H9 (cell line): ENCODE measurements around the gene MLKL. TPM values are rescaled to one million over a fixed set of nuclear protein-coding genes. Genes with fewer than 3 reads are reported as not detected.
"Not testable (repeated sequence)": the region's sequence is repeated elsewhere in the genome, so short reads cannot be mapped to it uniquely, and the experiment has no call there.

Experiments
- DNase-seq: peaks from one replicate; pipeline ENCODE4 v3.0.0-alpha.2; 2017
- H2AFZ ChIP-seq: one replicate; pipeline ENCODE4 v1.6.1; 2013; ENCODE audit warnings: mild to moderate bottlenecking, low read length, control low read depth, moderate library complexity
- H2AK5ac ChIP-seq: 2 replicates; pipeline ENCODE4 v1.6.1; 2013; ENCODE audit warnings: low read length, control low read depth, mixed read lengths; ENCODE audit not compliant: insufficient read length
- H2BK120ac ChIP-seq: one replicate; pipeline ENCODE4 v1.6.1; 2013; ENCODE audit warnings: low read depth, mild to moderate bottlenecking, low read length, control low read depth, inconsistent platforms; ENCODE audit not compliant: poor library complexity, severe bottlenecking
- H2BK12ac ChIP-seq: 2 replicates; pipeline ENCODE4 v1.6.1; 2013; ENCODE audit warnings: low read length, control low read depth, mixed read lengths, low read depth; ENCODE audit not compliant: insufficient read length
- H2BK15ac ChIP-seq: 2 replicates; pipeline ENCODE4 v1.6.1; 2013; ENCODE audit warnings: low read depth, low read length, control low read depth
- H2BK20ac ChIP-seq: one replicate; pipeline ENCODE4 v1.6.1; 2013; ENCODE audit warnings: low read depth, mild to moderate bottlenecking, low read length, control low read depth, inconsistent platforms; ENCODE audit not compliant: poor library complexity, severe bottlenecking
- H2BK5ac ChIP-seq: 2 replicates; pipeline ENCODE4 v1.6.1; 2013; ENCODE audit warnings: low read length, control low read depth, mixed read lengths; ENCODE audit not compliant: insufficient read length
- H3K14ac ChIP-seq: 2 replicates; pipeline ENCODE4 v1.6.1; 2013; ENCODE audit warnings: low read length, control low read depth; ENCODE audit not compliant: insufficient read depth
- H3K18ac ChIP-seq: 2 replicates; pipeline ENCODE4 v1.6.1; 2013; ENCODE audit warnings: low read depth, mild to moderate bottlenecking, mixed read lengths, low read length, control low read depth; ENCODE audit not compliant: insufficient read length
- H3K23ac ChIP-seq: 2 replicates; pipeline ENCODE4 v1.6.1; 2013; ENCODE audit warnings: low read length, control low read depth, mixed read lengths, low read depth; ENCODE audit not compliant: insufficient read length
- H3K23me2 ChIP-seq: 2 replicates; pipeline ENCODE4 v1.6.1; 2013; ENCODE audit warnings: low read depth, mild to moderate bottlenecking, mixed read lengths, low read length, control low read depth; ENCODE audit not compliant: insufficient read length, poor library complexity, severe bottlenecking
- H3K27ac ChIP-seq: 2 replicates; pipeline ENCODE4 v1.5.1; 2013; ENCODE audit warnings: low read length, control low read depth, mixed read lengths, low read depth; ENCODE audit not compliant: insufficient read length
- H3K27me3 ChIP-seq: 2 replicates; pipeline ENCODE4 v1.6.1; 2013; ENCODE audit warnings: low read length, control low read depth, inconsistent platforms; ENCODE audit not compliant: insufficient read depth
- H3K4ac ChIP-seq: 2 replicates; pipeline ENCODE4 v1.6.1; 2013; ENCODE audit warnings: low read depth, mild to moderate bottlenecking, control low read depth, inconsistent platforms, low read length, moderate library complexity
- H3K4me1 ChIP-seq: 2 replicates; pipeline ENCODE4 v1.6.1; 2013; ENCODE audit warnings: low read length, control low read depth, inconsistent platforms; ENCODE audit not compliant: insufficient read depth
- H3K4me2 ChIP-seq: 2 replicates; pipeline ENCODE4 v1.6.1; 2013; ENCODE audit warnings: low read length, control low read depth, mixed read lengths; ENCODE audit not compliant: insufficient read length, insufficient read depth
- H3K56ac ChIP-seq: 2 replicates; pipeline ENCODE4 v1.6.1; 2013; ENCODE audit warnings: low read depth, mild to moderate bottlenecking, mixed read lengths, low read length, control low read depth; ENCODE audit not compliant: insufficient read length
- H3K79me1 ChIP-seq: 2 replicates; pipeline ENCODE4 v1.6.1; 2013; ENCODE audit warnings: low read depth, mild to moderate bottlenecking, moderate library complexity, low read length, control low read depth, inconsistent platforms; ENCODE audit not compliant: insufficient read depth, poor library complexity, severe bottlenecking
- H3K79me2 ChIP-seq: 2 replicates; pipeline ENCODE4 v1.6.1; 2013; ENCODE audit warnings: low read length, control low read depth, inconsistent platforms; ENCODE audit not compliant: insufficient read depth
- H3K9ac ChIP-seq: 2 replicates; pipeline ENCODE4 v1.6.1; 2013; ENCODE audit warnings: low read length, control low read depth, mixed read lengths; ENCODE audit not compliant: insufficient read length; ENCODE audit errors: extremely low read depth
- H3K9me3 ChIP-seq: one replicate; pipeline ENCODE4 v1.6.1; 2013; ENCODE audit warnings: low read depth, low read length, inconsistent platforms; ENCODE audit not compliant: control insufficient read depth
- H3T11ph ChIP-seq: one replicate; pipeline ENCODE4 v1.6.1; 2013; ENCODE audit warnings: mild to moderate bottlenecking, low read length, control low read depth, inconsistent platforms
- H4K20me1 ChIP-seq: one replicate; pipeline ENCODE4 v1.6.1; 2013; ENCODE audit not compliant: control insufficient read depth, insufficient read length, insufficient read depth
- H4K5ac ChIP-seq: 2 replicates; pipeline ENCODE4 v1.6.1; 2013; ENCODE audit warnings: low read depth, mild to moderate bottlenecking, mixed read lengths, low read length, control low read depth; ENCODE audit not compliant: insufficient read length
- H4K8ac ChIP-seq: replicated peaks from 2 replicates; pipeline ENCODE4 v1.6.1; 2013; ENCODE audit warnings: low read length, control low read depth, mixed read lengths, low read depth; ENCODE audit not compliant: insufficient read length
- H4K91ac ChIP-seq: 2 replicates; pipeline ENCODE4 v1.6.1; 2013; ENCODE audit warnings: low read depth, mild to moderate bottlenecking, moderate library complexity, mixed read lengths, low read length, control low read depth; ENCODE audit not compliant: insufficient read length
- H3K27ac Mint-ChIP-seq, 3 experiments: 2 replicates in 2 of 3; 3 replicates in 1 of 3; pipeline ENCODE4 v1.8.0; 2020 to 2021; ENCODE audit warnings: mixed read lengths in 3 of 3, mild to moderate bottlenecking in 1 of 3, moderate library complexity in 1 of 3
- H3K27me3 Mint-ChIP-seq: 2 replicates; pipeline ENCODE4 v1.8.0; 2021; ENCODE audit warnings: low read depth, mild to moderate bottlenecking, moderate library complexity, mixed read lengths
- H3K36me3 Mint-ChIP-seq, 3 experiments: 2 replicates in 2 of 3; 3 replicates in 1 of 3; pipeline ENCODE4 v1.8.0; 2020 to 2021; ENCODE audit warnings: low read depth in 3 of 3, mixed read lengths in 3 of 3; ENCODE audit not compliant: insufficient read depth in 1 of 3
- H3K4me1 Mint-ChIP-seq, 2 experiments: 2 replicates each; pipeline ENCODE4 v1.8.0; 2020; ENCODE audit warnings: mixed read lengths in 2 of 2
- H3K4me3 Mint-ChIP-seq, 2 experiments: 2 replicates in 1 of 2; 3 replicates in 1 of 2; pipeline ENCODE4 v1.8.0; 2020 to 2021; ENCODE audit warnings: mild to moderate bottlenecking in 2 of 2, mixed read lengths in 2 of 2, moderate library complexity in 1 of 2
- H3K9me3 Mint-ChIP-seq, 2 experiments: 2 replicates in 1 of 2; 3 replicates in 1 of 2; pipeline ENCODE4 v1.8.0; 2020; ENCODE audit warnings: mild to moderate bottlenecking in 2 of 2, mixed read lengths in 2 of 2, moderate library complexity in 1 of 2
- CTCF ChIP-seq: fragments of 200-600 bp; sonication (generic); conservative IDR thresholded peaks from 3 replicates; pipeline ENCODE4 v1.8.0; 2021; ENCODE audit warnings: antibody characterized with exemption, mild to moderate bottlenecking
- WGBS: extraction: QIAGEN DNeasy Blood & Tissue Kit; methylation state at CpG from one replicate; pipeline ENCODE4 v1.1.7; 2013; ENCODE audit warnings: missing lambda C conversion rate, low lambda C conversion rate, mixed read lengths; ENCODE audit not compliant: insufficient read length; ENCODE audit errors: extremely low coverage; 5-methylcytosine and 5-hydroxymethylcytosine counted together
- total RNA-seq: library from RNA; stranded (reverse); gene quantifications from 2 replicates; pipeline ENCODE4 v1.2.1, GENCODE V29; 2021

Gene MLKL
- total RNA-seq, 1 experiment from 2014 or later, result 0.37 TPM

GRCh38 chr16:74654536-74655050, 46.1 kb downstream of the MLKL start:
- Mint-ChIP-seq H3K4me1 (peaks cover 0 to under 1% of the 10 kb centered on the region in 2 experiments; a peak in 2 of 4 replicates), H3K27me3 (no peaks in the 10 kb centered on the region), H3K9me3 (no peaks in the 10 kb centered on the region), H3K36me3 (peaks cover 43 to 83% (median 64%) of the 10 kb centered on the region in 3 experiments; a peak in 6 of 7 replicates), H3K27ac (peak overlapping the region in 2 of 3 experiments; percentile 1 to 13; a peak in 1 of 7 replicates), H3K4me3 (no peak overlapping the region)
- no CpG with 5 or more reads among the region's 3 CpGs for WGBS
- H3K4me1 ChIP-seq, result no peaks in the 10 kb centered on the region
- H2BK20ac ChIP-seq, result no peak overlapping the region
- no peak for TF ChIP-seq CTCF
- H4K20me1 ChIP-seq, result no peaks in the 10 kb centered on the region
- no peaks in the 10 kb centered on the region for H3K27me3 ChIP-seq
- H3K9ac ChIP-seq, result no peak overlapping the region
- no peak overlapping the region for H3T11ph ChIP-seq
- no peak overlapping the region for H3K23ac ChIP-seq
- no peak overlapping the region for H3K18ac ChIP-seq
- H2BK12ac ChIP-seq, result no peak overlapping the region
- no peak overlapping the region for H4K5ac ChIP-seq
- peaks cover 24% of the 10 kb centered on the region for H3K79me1 ChIP-seq
- no peak overlapping the region for H3K4me2 ChIP-seq
- no peak overlapping the region for H3K27ac ChIP-seq
- no peak overlapping the region for H2AFZ ChIP-seq
- H2BK15ac ChIP-seq, result no peak overlapping the region
- no peak overlapping the region for H2AK5ac ChIP-seq
- no peaks in the 10 kb centered on the region for H3K9me3 ChIP-seq
- no peak for DNase-seq
- H3K56ac ChIP-seq, result no peak overlapping the region
- no peaks in the 10 kb centered on the region for H3K23me2 ChIP-seq
- no peak overlapping the region for H2BK120ac ChIP-seq
- no peak overlapping the region for H4K91ac ChIP-seq
- H2BK5ac ChIP-seq, result no peak overlapping the region
- H4K8ac ChIP-seq, result no peak overlapping the region
- peaks cover 13% of the 10 kb centered on the region for H3K79me2 ChIP-seq
- no peak overlapping the region for H3K4ac ChIP-seq
- H3K14ac ChIP-seq, result no peak overlapping the region

GRCh38 chr16:74652883-74653282, 47.8 kb downstream of the MLKL start:
- H3K4ac ChIP-seq, H4K20me1 ChIP-seq, H4K5ac ChIP-seq, H2AFZ ChIP-seq, H2BK15ac ChIP-seq, H3K23me2 ChIP-seq, H3K9ac ChIP-seq, H3K27me3 ChIP-seq, H3K14ac ChIP-seq, H3K18ac ChIP-seq, H3K23ac ChIP-seq, DNase-seq, H3K9me3 Mint-ChIP-seq, H3K4me1 Mint-ChIP-seq, H2BK5ac ChIP-seq, H3K56ac ChIP-seq, H3T11ph ChIP-seq, H3K79me2 ChIP-seq, H2BK20ac ChIP-seq, H3K27me3 Mint-ChIP-seq, H2AK5ac ChIP-seq, H3K4me1 ChIP-seq, H4K8ac ChIP-seq, H3K27ac ChIP-seq, H3K9me3 ChIP-seq, H3K4me2 ChIP-seq, H3K4me3 Mint-ChIP-seq, H2BK12ac ChIP-seq, H2BK120ac ChIP-seq, H4K91ac ChIP-seq: not testable (repeated sequence)
- H3K27ac Mint-ChIP-seq, result peak overlapping the region in 2 of 3 experiments; percentile 61 to 76; a peak in 2 of 7 replicates
- peaks cover 37 to 81% (median 63%) of the 10 kb centered on the region in 3 experiments; a peak in 6 of 7 replicates for H3K36me3 Mint-ChIP-seq
- WGBS, result no CpG with 5 or more reads among the region's 2 CpGs
- peaks cover 15% of the 10 kb centered on the region for H3K79me1 ChIP-seq
